K562 treated with DMSO at 1 percent for 48 hours (cell line): ENCODE data around the gene RBMXL3. TPM values are rescaled to one million over a fixed set of nuclear protein-coding genes. Genes with fewer than 3 reads are reported as not detected.

Experiments
- total RNA-seq: library from RNA; unstranded; fragments of 300-600 nt; gene quantifications from 2 replicates; pipeline ENCODE4 v1.2.3, GENCODE V29; 2022; ENCODE audit warnings: low replicate concordance; ENCODE audit errors: extremely low read depth

The RBMXL3 gene
- not detected in 2 replicates for total RNA-seq

GRCh38 chrX:115189110-115189509 lies at the start of gene RBMXL3:
RBMXL3 (plus strand) TSS chrX:115189410; CDS start chrX:115189442, 32 bp downstream.

GRCh38 chrX:115233497-115234455 lies 44.6 kb downstream of the RBMXL3 start, which contains the start of gene LRCH2:
LRCH2 (minus strand) TSS chrX:115234096; CDS start chrX:115234041, 55 bp downstream.

Other genes with a start within 250 kb of the RBMXL3 start
- gene IL13RA2, start 171.8 kb upstream of the RBMXL3 start, total RNA-seq = not detected in 2 replicates
- gene LRCH2, start 44.7 kb downstream of the RBMXL3 start, total RNA-seq = not detected in 2 replicates
- not detected in 2 replicates for gene LUZP4, start 100.3 kb downstream of the RBMXL3 start, total RNA-seq